Measurements from ENCODE around the gene TOB1. TPM values are rescaled to one million over a fixed set of nuclear protein-coding genes. Genes with fewer than 3 reads are reported as not detected.
A peak's percentile ranks its signal among the peaks of the same experiment; 100 is the strongest.

Gene TOB1
- total and polyA plus RNA-seq, 10 donors = 6.3 to 42.3 (median 23.1) TPM

GRCh38 chr17:50853015-50853615 lies 13.0 kb downstream of the TOB1 start:
- H3K27ac ChIP-seq = peak overlapping the region in 1 of 8 donors; percentile 78
- intact Hi-C loops (cut with DNase I; ENCODE audit: low total_unique reads) = loop anchor here (5.0 kb wide), 1 partner anchor 104 kb away; no protein-coding TSS in a partner anchor
- WGBS, 5 donors = 75 to 91% (median 82%) methylated on average over 6 of the region's 6 CpGs

GRCh38 chr17:50850640-50851039 lies 15.5 kb downstream of the TOB1 start:
- peaks cover 0 to 16% (median 8%) of the 10 kb centered on the region in 6 donors for H3K4me1 ChIP-seq
- H3K27me3 ChIP-seq (replicated peaks in 1 of 7) = no peaks in the 10 kb centered on the region
- TF ChIP-seq CTCF (IDR thresholded peaks at IDR 0.05 in 8 of 11, conservative IDR thresholded peaks at IDR 0.05 in 3 of 11) = no peak
- TF ChIP-seq POLR2A (IDR thresholded peaks at IDR 0.05) = no peak
- no peak for TF ChIP-seq POLR2AphosphoS5 (IDR thresholded peaks at IDR 0.05)
- H3K4me3 ChIP-seq = no peak overlapping the region
- 79 to 96% (median 87%) methylated on average over 7 of the region's 7 CpGs for whole genome bisulfite sequencing, 5 donors
- H3K27ac ChIP-seq = no peak overlapping the region
- no peak for DNase-seq
- peaks cover 0 to 14% (median 8%) of the 10 kb centered on the region in 8 donors for H3K9me3 ChIP-seq
- H3K36me3 ChIP-seq = no peaks in the 10 kb centered on the region
- intact Hi-C loops (cut with DNase I; ENCODE audit: low total_unique reads) = loop anchor here (5.0 kb wide), 1 partner anchor 107 kb away; no protein-coding TSS in a partner anchor

More at GRCh38 chr17:50853015-50853615, 13.0 kb downstream of the TOB1 start:
- H3K36me3 ChIP-seq = no peaks in the 10 kb centered on the region
- no peak overlapping the region for H3K4me3 ChIP-seq
- DNase-seq = no peak
- H3K27me3 ChIP-seq (replicated peaks in 1 of 7) = no peaks in the 10 kb centered on the region
- TF ChIP-seq CTCF (IDR thresholded peaks at IDR 0.05 in 8 of 11, conservative IDR thresholded peaks at IDR 0.05 in 3 of 11) = no peak
- peaks cover 0 to 16% (median 8%) of the 10 kb centered on the region in 6 donors for H3K4me1 ChIP-seq
- H3K9me3 ChIP-seq = peaks cover 0 to 12% (median 8%) of the 10 kb centered on the region in 8 donors

GRCh38 chr17:50848711-50849110 lies 17.4 kb downstream of the TOB1 start:
- DNase-seq = no peak
- Histone ChIP-seq H3K36me3 (no peaks in the 10 kb centered on the region), H3K27ac (no peak overlapping the region), H3K4me3 (no peak overlapping the region), H3K27me3 (replicated peaks in 1 of 7) (no peaks in the 10 kb centered on the region), H3K4me1 (peaks cover 0 to 16% (median 8%) of the 10 kb centered on the region in 6 donors), H3K9me3 (peaks cover 0 to 14% (median 8%) of the 10 kb centered on the region in 8 donors)
- no peak for TF ChIP-seq POLR2AphosphoS5 (IDR thresholded peaks at IDR 0.05)
- TF ChIP-seq POLR2A (IDR thresholded peaks at IDR 0.05) = no peak
- TF ChIP-seq CTCF (IDR thresholded peaks at IDR 0.05 in 8 of 11, conservative IDR thresholded peaks at IDR 0.05 in 3 of 11) = no peak
- WGBS, 5 donors = 21 to 38% (median 29%) methylated on average over 2 of the region's 2 CpGs
- intact Hi-C loops (cut with DNase I; ENCODE audit: low total_unique reads) = loop anchor here (10.0 kb wide), 1 partner anchor 304 kb away; the partner anchor contains the start of gene SPATA20

- intact Hi-C loops (cut with DNase I; ENCODE audit: low total_unique reads) = loop anchor here (10.0 kb wide), 1 partner anchor 303 kb away; the partner anchor contains the start of gene SPATA20
- TF ChIP-seq POLR2AphosphoS5 (IDR thresholded peaks at IDR 0.05) (no peak), POLR2A (IDR thresholded peaks at IDR 0.05) (no peak), CTCF (IDR thresholded peaks at IDR 0.05 in 8 of 11, conservative IDR thresholded peaks at IDR 0.05 in 3 of 11) (no peak)
These were observed 18.1 kb downstream of the TOB1 start for GRCh38 chr17:50848039-50848438.

More at GRCh38 chr17:50848039-50848438, 18.1 kb downstream of the TOB1 start:
- no peak overlapping the region for H3K4me3 ChIP-seq
- DNase-seq = no peak
- WGBS, 5 donors = 92 to 99% (median 96%) methylated on average over 3 of the region's 3 CpGs
- H3K36me3 ChIP-seq = no peaks in the 10 kb centered on the region
- peaks cover 0 to 16% (median 8%) of the 10 kb centered on the region in 6 donors for H3K4me1 ChIP-seq
- no peak overlapping the region for H3K27ac ChIP-seq
- peaks cover 0 to 14% (median 8%) of the 10 kb centered on the region in 8 donors for H3K9me3 ChIP-seq
- no peaks in the 10 kb centered on the region for H3K27me3 ChIP-seq (replicated peaks in 1 of 7)

Measured in spleen (tissue), 11 donors.